Activated gamma-delta T cell treated with Interleukin-2 at 50 U/mL for 16 hours (primary cell): ENCODE data around the gene SORCS3.

ENCODE experiments used
- DNase-seq: peaks from one replicate; pipeline ENCODE4 v3.0.0-alpha.2; 2020

The SORCS3 gene

GRCh38 chr10:104780165-104780564, 139.1 kb downstream of the SORCS3 start:
- DNase-seq: no peak

DNA sequence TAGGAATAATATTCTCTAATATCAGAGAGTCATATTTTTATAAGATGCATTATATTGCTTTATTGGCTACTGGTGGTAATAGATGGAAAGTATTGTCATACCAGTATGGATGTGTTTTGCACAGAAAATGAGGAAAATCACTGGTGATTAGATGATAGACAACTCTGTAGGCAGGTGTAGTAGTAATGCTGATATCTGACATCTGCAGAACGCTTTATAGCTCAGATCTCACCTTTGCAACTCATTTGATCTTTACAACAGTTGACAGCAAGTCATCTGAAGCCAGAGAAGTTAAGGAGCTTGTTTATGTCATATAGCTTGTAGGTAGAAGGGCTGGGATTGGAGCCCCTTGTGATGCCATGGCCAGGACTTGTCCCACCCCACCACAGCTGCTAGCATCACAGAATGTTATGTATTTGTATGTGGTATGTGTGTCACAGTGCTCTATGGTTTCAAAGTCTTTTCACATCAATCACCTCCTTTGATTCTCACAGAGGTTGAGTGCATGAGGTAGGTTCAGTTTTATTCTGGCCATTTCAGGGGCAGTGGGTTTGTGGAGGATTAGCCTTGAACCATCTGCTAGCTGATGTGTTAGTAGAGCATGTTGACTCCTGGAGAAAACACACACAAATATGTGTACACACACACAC, 140.0 kb downstream of the SORCS3 start:
- DNase-seq: no peak

GRCh38 chr10:104784452-104784851, 143.4 kb downstream of the SORCS3 start:
- no peak for DNase-seq

DNA sequence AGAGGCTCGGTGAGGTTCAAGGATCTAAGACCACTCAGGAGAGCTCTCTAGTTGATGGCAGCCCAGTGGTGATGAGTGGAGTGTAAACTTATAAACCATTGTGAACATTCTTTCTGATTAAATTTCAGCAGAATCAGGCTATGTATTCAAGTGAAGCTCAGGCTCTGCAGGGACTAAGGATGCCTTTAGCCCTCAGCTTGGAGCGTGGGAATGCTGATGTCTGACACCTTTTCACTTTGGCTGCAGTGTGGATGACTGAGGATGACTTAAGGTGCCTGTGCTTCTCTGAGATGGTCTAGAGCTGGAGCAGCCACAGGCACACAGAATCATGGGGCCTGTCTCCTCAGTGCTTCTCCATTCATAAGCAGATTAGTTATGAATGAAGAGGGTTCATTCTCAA, 150.4 kb downstream of the SORCS3 start:
- DNase-seq: no peak

DNA sequence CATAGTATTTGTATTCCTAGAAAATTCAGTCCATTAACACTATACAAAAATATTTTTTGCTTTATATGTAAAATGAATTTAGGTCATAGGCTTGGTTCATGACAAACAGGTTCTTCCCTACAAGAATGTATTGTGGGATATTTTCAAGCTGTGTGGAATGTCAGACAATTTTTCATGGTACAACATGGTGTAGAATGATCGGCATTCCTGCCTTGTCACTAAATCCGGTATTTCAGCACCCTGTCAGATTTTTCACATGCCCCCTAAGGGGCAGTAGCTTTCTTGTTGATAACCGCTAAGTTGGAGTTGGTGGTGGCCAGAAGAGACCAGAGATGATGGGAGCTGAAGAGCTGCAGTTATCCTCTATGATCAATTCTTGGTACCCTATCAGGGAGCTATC, 154.3 kb downstream of the SORCS3 start:
- no peak for DNase-seq

DNA sequence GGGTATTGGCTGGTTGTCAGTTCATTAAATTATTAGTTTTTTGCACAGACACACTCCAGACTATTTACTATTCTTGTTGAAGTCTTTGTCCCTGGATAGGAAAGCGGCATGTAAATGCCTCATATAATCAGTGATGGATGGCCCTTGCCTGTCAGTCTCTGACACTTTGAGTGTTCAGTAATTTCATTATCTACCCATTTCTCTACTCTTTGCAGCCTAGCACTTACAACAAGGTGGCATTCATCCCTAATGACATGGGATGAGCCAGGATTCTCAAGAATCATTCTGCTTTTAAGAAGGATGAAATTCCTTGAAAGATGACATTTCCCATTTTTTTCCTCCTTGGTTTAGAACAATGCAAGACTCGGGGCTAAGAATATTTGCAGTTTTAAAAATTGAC, 155.7 kb downstream of the SORCS3 start:
- no peak for DNase-seq

DNA sequence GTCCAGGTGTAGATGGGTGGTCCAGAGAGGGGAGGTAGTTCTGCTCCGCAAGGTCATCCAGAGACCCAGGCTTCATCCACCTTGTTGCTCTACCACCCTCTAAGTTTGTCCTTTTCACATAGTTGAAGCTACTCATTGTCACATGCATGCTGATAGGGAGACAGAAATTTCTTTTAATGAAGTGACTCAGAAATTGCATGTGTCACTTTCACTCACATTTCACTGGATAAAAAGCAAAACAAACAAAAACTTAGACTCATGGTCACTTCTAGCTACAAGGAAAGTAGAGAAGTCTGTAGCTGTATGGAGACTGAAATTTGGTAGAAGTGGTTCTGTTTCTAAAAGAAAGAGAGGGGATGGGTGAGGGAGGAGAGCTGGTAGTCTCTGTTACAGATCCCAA, 161.9 kb downstream of the SORCS3 start:
- no peak for DNase-seq

DNA sequence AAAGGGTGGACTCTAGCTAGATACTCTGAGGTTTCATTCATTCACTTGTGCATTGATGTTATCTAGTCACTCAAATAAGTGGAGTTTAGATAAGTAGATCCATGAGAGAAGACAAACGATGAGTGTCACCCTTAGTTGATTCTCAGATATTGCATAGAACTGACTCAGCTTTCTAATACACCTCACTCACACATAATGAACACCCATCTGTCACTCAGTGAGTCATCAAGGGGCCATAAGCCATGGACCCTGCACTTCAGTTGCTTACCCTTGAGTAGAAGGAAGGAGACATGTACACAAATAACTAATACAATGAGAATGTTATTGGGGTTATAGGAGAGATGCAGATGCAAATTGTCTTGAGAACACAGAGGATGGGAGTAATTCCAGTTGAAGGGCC, 163.8 kb downstream of the SORCS3 start:
- no peak for DNase-seq

- no peak for DNase-seq
These were observed 165.7 kb downstream of the SORCS3 start for GRCh38 chr10:104806801-104807200.

- no peak for DNase-seq
These were observed 166.7 kb downstream of the SORCS3 start for GRCh38 chr10:104807581-104808310.

GRCh38 chr10:104809288-104810090, 168.4 kb downstream of the SORCS3 start:
- no peak for DNase-seq

DNA sequence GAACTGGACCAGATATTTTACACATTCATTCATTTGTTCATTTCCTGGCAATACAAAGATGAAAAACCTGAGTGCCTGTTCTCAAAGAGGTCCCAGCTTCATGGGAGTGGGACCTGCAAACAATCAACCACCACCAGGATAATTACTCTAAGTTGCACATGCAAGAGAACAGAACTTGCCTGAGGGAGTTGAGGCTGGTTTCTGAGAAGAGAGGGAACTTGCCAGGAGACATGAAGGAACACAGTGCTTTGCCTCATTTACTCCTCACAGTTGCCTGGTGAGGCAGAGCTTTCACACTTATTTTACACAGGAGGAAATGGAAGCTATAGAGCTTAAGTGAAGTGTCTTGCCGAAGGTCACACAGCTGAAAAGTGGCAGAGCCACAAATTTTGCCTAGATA, 170.1 kb downstream of the SORCS3 start:
- DNase-seq: no peak

GRCh38 chr10:104816501-104816900, 175.4 kb downstream of the SORCS3 start:
- no peak for DNase-seq

GRCh38 chr10:104819731-104820130, 178.6 kb downstream of the SORCS3 start:
- DNase-seq: no peak

DNA sequence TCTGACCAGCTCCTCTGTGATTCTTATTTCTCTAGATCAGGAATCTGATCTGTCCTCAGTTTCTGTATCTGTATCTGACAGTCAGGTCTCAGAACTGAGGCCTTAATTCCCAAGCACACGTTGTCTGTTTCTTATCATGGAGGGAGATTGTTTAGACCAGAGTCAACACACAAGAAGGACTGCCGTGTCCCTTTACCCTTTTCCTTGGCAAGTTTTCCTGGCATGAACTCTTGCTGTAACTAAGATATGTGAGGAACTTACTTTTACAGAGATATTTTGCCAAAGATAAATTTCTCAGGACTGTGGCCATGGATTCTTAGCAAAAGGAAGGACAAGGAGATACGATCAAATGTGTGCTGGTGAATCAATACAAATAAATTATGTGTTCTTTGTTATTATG, 181.0 kb downstream of the SORCS3 start:
- DNase-seq: no peak

GRCh38 chr10:104824380-104825006, 183.4 kb downstream of the SORCS3 start:
- no peak for DNase-seq

DNA sequence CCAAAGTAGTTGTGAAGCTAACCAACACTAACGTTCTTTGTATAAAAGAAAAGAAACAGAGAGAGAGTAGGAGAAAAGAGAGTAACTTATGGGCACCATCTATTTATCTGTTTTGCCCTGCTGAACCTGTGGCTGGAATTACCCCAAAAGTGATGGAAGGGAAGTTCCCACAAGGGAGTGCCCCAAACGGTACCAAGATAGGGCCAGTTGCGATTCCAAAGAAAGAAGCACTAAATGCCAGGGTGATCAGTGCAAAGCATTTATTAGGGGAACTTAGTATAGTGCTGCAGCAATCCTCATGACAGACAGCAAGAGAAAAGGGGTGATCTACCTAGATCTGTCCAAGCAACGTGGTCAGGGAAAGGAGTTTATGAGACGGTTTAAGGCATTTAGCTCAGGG, 190.2 kb downstream of the SORCS3 start:
- DNase-seq: no peak

DNA sequence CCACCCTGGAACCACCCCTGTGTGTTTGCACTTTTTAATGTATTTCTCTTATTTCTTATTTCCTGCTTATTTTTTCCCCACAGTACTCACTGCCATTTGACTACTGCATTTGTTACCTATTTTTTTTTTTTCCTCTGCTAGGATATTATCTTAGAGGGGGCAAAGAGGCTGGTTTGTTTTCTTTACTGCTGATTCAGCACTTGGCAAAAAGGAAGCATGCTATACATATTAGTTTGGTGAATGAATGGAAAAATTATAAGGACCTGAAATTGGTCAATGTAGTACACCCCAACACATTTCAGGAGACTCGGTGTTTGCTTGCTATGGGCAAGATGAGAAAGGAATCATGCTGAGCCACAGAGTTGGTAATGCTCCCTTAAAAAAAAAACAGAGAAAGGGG, 193.5 kb downstream of the SORCS3 start:
- DNase-seq: no peak

DNA sequence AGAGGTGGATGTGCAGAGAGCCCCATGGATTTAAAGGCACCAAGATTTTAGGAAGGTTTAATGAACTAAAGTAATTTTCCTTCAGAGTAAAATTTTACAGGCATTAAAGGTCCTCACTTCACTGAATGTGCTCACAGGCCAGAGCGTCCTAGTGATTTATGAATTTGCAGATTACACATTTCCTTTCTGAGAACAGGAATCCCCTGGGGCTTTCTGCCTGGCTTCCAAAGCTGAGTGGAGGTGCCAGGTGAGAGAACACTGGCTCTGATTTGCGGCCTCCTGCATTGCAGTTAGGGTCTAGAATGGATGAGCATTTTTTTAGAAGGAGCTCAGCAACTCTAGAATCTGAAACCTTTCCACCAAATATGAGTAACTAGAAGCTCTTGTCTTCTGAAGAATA, 194.3 kb downstream of the SORCS3 start:
- no peak for DNase-seq

- DNase-seq: no peak
These were observed 201.6 kb downstream of the SORCS3 start for GRCh38 chr10:104842704-104843103.

DNA sequence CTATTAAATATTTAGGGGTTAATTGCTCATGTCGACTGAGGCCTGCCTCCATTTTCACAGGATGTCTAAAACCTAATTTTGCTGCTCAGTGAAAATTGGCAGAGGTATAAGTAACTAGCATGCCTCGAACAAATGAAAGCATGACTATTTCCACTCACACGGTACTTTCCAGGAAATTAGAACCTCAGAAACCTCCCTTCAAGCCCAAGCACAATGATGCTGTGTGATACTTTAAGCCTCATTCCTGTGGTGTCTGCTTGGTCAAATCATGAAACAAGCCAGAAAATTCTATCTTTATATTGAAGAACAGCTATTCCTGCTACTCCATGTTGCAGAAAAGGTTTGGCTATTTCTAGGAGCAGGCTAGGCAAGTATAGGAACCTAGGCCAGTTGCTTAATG, 203.0 kb downstream of the SORCS3 start:
- no peak for DNase-seq

GRCh38 chr10:104850023-104850422, 208.9 kb downstream of the SORCS3 start:
- DNase-seq: no peak

DNA sequence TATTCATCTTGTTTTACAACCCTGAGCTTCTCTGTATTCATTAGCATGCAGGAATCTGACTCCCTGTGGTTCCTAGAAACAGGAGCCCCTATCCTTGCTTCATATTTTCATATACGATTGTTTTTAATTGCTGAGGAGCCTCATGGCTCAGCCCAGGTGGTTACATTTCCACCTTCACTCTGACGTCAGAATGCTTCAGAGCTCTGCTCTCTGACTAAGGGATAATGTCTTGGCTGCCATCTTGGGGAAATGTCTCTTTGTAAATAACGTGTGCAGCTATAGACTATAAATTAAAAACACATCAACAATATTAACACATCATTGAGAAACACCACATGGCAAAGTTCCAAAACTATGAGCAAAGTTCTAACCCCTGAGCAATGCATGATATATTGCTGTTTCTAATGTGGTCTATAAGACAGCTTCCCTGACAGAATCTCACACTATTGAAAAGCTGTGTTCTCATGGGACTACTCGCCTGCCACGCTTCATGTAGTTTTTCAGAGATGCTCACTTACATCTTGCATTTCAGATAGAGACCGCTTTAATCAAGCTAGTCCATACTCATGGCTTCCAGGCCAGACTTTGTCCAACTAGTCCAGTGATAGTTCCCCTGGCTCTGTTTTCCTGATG, 227.0 kb downstream of the SORCS3 start:
- DNase-seq: no peak
